Activated T-helper 1 cell treated with Interleukin-2 at 50 U/mL for 16 hours (primary cell): ENCODE results near the gene PRKCB.
"Not testable (repeated sequence)": the region's sequence is repeated elsewhere in the genome, so short reads cannot be mapped to it uniquely, and the experiment has no call there.

Experiments
- DNase-seq: peaks from one replicate; pipeline ENCODE4 v3.0.0-alpha.2; 2020; ENCODE audit warnings: low read depth

PRKCB gene

GRCh38 chr16:24135624-24136565 is 300.1 kb downstream of the PRKCB start:
- no peak for DNase-seq

GRCh38 chr16:24138024-24138423 is 302.2 kb downstream of the PRKCB start:
- no peak for DNase-seq

- DNase-seq: no peak
Measured at GRCh38 chr16:24138575-24138974, 302.8 kb downstream of the PRKCB start.

GRCh38 chr16:24139282-24139681 is 303.5 kb downstream of the PRKCB start:
- DNase-seq: no peak

- DNase-seq: no peak
Measured at GRCh38 chr16:24140730-24141129, 304.9 kb downstream of the PRKCB start.

GRCh38 chr16:24141466-24141865 is 305.7 kb downstream of the PRKCB start:
- no peak for DNase-seq

- no peak for DNase-seq
Measured at GRCh38 chr16:24141917-24142316, 306.1 kb downstream of the PRKCB start.

GRCh38 chr16:24145927-24146326 is 310.1 kb downstream of the PRKCB start:
- DNase-seq: no peak

GRCh38 chr16:24146518-24146917 is 310.7 kb downstream of the PRKCB start:
- no peak for DNase-seq

GRCh38 chr16:24149102-24149501 is 313.3 kb downstream of the PRKCB start:
- no peak for DNase-seq

- DNase-seq: no peak
Measured at GRCh38 chr16:24150282-24150681, 314.5 kb downstream of the PRKCB start.

GRCh38 chr16:24151482-24151939 is 315.7 kb downstream of the PRKCB start:
- DNase-seq: no peak

GRCh38 chr16:24152048-24152447 is 316.3 kb downstream of the PRKCB start:
- not testable (repeated sequence) for DNase-seq

- DNase-seq: no peak
Measured at GRCh38 chr16:24152826-24153225, 317.0 kb downstream of the PRKCB start.

- DNase-seq: no peak
Measured at GRCh38 chr16:24156777-24157176, 321.0 kb downstream of the PRKCB start.

- no peak for DNase-seq
Measured at GRCh38 chr16:24163935-24164334, 328.2 kb downstream of the PRKCB start.

- DNase-seq: no peak
Measured at GRCh38 chr16:24164416-24164815, 328.6 kb downstream of the PRKCB start.

GRCh38 chr16:24165273-24165672 is 329.5 kb downstream of the PRKCB start:
- DNase-seq: no peak

- DNase-seq: no peak
Measured at GRCh38 chr16:24166661-24167528, 331.1 kb downstream of the PRKCB start.

- no peak for DNase-seq
Measured at GRCh38 chr16:24168856-24169255, 333.1 kb downstream of the PRKCB start.

- no peak for DNase-seq
Measured at GRCh38 chr16:24170407-24170806, 334.6 kb downstream of the PRKCB start.

GRCh38 chr16:24174504-24174903 is 338.7 kb downstream of the PRKCB start:
- DNase-seq: no peak

- no peak for DNase-seq
Measured at GRCh38 chr16:24174957-24175356, 339.2 kb downstream of the PRKCB start.
